Occipital lobe (tissue), 2 donors: ENCODE results near the gene LTF. TPM values are rescaled to one million over a fixed set of nuclear protein-coding genes. Genes with fewer than 3 reads are reported as not detected.
"Not testable (repeated sequence)": the region's sequence is repeated elsewhere in the genome, so short reads cannot be mapped to it uniquely, and the experiment has no call there.

ENCODE experiments used
- DNase-seq: peaks from one replicate; lab custom pipeline; 2025; lab: John Stamatoyannopoulos, UW
- total RNA-seq: library from RNA; depleted of rRNA; stranded (reverse); fragments of >200 nt; gene quantifications from one replicate; pipeline ENCODE4 v1.2.3, GENCODE V29; 2014

The LTF gene
- total RNA-seq, 1 donor from 2014 or later: 3.6 TPM

DNA sequence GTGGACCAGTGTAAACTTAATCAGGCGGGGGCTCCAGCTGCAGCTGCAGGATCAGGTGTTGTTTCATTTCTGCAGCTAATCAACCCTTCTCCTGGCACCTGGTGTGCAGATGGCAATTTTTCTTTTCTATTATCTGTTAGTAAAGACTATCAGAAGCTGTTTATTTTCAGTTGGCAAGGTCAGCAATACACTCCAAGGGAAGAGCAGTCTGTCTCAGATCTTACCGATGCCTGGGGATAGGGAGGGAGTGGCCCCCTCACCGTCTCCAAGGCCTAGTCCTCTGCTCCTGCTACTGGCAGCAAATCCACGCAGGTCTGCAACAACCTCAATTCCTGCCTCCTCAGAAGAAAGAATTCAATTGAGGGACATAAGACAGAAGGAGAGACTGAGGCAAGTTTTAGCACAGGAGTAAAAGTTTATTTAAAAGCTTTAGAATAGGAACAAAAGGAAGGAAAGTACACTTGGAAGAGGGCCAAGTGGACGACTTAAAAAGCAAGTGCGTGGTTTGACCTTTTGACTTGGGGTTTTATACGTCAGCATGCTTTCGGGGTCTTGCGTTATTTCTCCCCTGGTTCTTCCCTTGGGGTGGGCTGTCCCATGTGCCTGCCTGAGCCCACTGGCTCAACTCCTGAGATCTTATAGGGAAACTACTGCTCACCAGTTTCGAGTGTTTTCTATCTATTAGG lies 48.4 kb downstream of the LTF start:
- DNase-seq: no peak

DNA sequence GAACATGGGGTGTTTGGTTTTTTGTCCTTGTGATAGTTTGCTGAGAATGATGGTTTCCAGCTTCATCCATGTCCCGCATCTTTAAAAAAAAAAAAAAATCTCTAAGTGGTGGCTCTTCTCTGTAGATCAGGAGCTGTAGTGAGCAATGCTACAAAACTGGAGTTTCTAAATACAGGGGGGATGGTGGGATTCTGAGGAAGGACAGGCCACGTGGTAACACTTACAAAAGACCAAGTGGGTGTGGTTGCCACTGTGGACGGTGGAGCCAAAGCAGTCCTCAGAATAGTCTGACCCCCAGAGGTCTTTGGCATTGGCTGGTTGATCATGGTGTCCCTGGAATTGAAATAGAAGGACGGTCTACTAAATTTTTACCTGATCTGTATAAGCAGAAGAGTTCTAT lies 50.0 kb downstream of the LTF start:
- no peak for DNase-seq

DNA sequence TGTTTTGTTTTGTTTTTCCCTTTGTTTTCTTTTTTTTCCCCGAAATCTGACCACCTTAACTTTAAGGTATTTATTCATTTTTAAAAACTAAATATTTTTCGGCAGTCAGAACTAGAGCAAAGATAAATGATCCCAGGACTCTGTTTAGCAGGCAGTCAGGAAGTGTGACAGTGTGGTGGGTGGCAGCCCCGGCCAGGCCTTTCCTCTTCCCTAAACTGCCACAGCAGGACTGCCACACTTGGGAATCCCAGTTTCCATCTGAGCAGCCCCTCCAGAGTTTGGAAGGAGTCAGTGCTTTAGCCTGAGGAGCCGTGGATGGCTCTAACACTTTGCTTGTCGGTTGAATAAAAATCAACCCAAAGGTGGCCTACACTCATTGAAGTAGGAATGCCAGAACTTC lies 50.8 kb downstream of the LTF start:
- DNase-seq: no peak

DNA sequence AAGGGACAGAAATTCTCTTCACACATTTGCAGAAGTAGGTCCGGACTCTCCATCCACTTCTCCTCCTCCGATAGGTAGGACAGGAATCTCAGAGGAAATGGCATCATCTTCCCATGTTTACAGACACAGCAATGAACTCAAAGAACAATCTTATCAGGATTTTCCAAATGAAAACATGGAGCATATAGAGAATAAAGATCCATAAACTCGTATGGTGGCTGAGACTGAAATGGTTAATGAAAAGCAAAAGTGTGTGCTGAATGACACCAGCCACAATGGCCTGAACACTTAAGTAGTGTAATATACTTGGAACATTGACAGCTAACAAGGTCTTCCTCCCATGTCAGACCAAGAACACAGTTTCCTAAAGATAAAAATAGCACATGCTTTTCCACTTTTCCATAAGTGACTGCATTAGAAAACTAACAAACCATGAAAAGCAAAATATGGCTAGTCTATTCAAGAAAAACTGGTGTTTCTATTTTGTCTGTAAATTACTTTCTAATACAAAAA lies 51.9 kb downstream of the LTF start:
- DNase-seq: no peak

- no peak for DNase-seq
Measured at GRCh38 chr3:46411271-46411670, 53.4 kb downstream of the LTF start.

- no peak for DNase-seq
Measured at GRCh38 chr3:46410669-46411068, 54.0 kb downstream of the LTF start.

DNA sequence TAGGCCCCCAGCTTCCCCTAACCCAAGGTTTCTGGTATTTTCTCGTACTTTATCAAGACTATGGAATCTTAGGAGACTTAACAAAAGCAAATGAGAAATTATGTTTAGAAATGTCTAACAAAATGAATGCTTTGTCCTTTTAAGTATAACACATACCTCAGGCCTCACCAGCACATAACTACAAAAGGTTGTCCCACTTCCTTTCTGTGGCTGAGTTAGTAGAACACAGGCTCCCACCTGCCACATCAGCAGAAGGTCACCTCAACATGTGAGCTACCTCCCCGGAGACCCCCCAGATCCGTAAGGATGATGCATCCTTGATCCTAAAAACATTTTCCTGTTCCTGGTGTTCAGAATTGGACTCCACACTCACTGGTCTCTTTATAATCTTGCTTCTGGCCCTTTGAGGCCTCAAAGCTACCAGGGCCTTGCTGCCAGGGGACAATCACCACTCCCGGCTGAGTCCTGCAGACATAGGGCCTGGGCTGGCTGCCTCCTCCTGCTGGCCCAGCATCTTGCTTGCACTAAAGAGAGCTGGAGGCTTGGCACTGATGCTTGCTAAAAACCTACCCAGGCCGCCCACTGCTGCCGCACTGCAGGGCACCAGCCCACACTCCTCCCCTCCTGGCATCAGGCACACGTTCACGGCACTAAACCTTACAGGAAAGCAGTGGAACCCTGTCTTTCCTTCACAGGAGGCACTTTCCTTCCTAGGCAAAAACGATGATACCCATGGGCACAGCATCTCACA lies 54.8 kb downstream of the LTF start:
- no peak for DNase-seq

GRCh38 chr3:46408853-46409252 lies 55.9 kb downstream of the LTF start:
- no peak for DNase-seq

DNA sequence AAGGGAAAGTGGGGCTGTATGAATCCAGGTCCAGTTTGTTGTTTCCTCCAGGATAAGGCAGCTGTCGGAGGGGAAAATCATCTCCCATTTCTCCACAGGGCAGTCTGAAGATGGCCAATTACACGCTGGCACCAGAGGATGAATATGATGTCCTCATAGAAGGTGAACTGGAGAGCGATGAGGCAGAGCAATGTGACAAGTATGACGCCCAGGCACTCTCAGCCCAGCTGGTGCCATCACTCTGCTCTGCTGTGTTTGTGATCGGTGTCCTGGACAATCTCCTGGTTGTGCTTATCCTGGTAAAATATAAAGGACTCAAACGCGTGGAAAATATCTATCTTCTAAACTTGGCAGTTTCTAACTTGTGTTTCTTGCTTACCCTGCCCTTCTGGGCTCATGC lies 56.7 kb downstream of the LTF start:
- no peak for DNase-seq

DNA sequence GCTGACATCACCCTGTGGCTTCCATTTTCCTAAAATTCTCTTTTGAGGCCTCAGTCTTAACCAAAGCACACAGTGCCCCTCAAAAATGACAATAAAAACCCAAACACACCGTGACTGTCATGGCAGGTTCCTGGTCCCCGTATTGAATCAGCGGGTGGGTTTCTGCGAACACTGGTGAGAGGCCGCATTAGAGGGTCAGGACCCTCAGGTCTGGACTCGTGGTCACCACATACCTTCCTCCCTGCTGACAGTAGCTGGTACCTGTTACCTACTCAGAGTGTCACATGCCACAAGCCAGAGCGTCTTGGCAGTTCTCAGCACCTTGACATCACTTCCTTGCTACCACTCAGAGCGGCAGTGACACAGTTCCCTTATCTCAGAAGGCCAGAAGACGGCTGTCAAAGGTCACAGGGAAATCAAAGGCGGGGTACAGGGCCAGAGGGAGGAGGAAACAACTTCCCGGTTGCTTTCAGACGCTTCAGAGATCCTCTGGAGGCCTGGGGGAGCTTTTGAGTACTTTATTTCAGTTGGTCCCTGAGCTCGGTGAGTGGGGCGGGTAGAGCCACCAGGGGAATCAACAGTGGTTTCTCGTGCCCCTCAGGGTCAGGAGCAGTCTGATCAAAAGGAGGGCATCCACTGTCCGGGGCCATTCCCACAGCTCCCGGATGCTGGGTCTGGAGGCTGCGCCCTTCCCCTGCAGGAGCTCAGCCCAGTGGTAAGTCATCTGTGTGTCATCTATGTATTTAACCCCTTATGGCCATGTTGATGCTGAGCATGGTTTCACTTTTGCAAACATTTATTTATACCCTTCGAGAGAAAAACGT lies 57.7 kb downstream of the LTF start, which contains the start of the genes CCR5AS and CCRL2:
TSS of gene CCR5AS (minus strand) at position 279 of the 824 bp plus-strand sequence.
TSS of gene CCRL2 (plus strand) at position 472 of the 824 bp plus-strand sequence. CDS start 821 bp downstream, outside the sequence.
- DNase-seq: no peak

- no peak for DNase-seq
Measured at GRCh38 chr3:46406443-46406787, 58.3 kb downstream of the LTF start.

DNA sequence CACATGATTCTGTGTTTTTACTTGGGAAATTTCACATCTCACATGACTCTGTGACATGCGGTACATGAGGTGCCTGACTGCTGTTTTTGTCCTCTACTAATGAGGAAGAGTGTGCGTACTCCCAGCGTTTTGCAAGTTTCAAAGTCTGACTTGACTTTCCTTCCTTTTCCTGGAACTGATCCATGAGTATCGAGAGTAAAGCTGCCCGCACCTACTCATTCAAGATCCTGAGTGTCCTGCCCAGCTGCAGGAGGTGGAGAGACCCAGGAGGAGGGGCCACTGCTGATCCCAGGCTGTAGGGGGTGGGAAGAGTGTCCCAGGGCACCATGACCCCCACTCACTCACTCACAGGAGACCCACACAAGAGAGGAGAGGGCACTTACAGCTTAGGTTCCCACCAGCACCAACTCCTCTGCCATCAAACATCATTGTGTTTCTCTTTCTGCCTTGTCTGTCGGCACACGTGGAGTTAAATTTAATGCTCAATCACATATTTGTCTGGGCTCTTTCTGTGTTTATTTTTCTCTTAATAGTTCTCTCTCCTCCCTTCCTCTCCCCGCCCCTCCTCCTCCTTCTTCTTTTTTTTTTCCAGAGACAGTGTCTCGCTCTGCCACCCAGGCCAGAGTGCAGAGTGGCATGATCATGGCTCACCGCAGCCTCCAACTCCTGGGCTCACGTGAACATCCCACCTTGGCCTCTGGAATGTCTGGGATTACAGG lies 59.2 kb downstream of the LTF start:
- DNase-seq: no peak

DNA sequence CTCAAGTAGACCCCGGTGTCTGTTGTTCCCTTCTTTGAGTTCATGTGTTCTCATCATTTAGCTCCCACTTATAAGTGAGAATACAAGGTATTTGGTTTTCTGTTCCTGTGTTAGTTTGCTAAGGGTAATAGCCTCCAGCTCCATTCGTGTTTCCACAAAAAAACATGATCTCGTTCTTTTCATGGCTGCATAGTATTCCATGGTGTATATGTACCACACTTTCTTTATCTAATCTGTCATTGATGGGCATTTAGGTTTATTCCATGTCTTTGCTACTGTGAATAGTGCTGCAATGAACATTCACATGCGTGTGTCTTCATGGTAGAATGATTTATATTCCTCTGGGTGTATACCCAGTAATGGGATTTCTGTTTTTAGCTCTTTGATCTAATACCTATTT lies 61.8 kb downstream of the LTF start:
- DNase-seq: not testable (repeated sequence)

DNA sequence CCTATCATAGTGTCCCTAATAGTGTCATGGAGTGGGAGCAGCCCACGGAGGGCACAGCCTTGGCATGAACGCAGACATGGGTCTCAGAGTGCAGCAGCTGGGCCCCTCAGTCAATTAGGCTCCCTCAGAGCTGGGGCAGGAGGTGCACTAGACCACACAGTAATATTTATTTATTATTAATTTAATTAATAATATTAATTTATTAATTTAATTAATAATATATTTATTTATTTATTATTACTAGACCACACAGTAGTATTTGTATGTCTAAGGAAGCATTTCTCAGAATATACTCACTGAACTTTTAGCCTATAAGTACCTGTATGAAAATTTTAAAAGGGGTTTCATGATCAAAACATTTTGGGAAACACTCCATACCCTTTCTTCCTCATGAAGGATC lies 63.1 kb downstream of the LTF start:
- DNase-seq: no peak

DNA sequence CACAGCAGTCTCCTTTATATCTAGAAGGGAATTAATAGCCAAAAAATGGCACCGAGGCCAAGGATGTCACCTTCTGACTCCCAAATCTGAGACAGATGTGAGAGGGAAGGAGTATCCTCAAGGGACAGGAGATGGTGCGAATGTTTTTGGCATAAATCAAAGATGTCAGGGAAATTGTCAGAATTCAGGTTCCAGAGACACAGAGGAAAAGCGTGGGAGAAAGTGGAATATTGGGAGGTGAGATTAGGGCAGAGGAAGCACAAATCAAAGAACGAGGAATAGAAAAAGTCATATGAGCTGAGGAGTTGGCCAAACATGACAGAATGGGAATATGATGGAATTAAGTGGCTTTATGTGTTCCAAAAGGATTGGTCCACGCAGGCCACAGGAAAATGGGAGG lies 63.9 kb downstream of the LTF start:
- no peak for DNase-seq

- DNase-seq: no peak
Measured at GRCh38 chr3:46400000-46400734, 64.5 kb downstream of the LTF start.

GRCh38 chr3:46399557-46399956 lies 65.1 kb downstream of the LTF start:
- DNase-seq: no peak

DNA sequence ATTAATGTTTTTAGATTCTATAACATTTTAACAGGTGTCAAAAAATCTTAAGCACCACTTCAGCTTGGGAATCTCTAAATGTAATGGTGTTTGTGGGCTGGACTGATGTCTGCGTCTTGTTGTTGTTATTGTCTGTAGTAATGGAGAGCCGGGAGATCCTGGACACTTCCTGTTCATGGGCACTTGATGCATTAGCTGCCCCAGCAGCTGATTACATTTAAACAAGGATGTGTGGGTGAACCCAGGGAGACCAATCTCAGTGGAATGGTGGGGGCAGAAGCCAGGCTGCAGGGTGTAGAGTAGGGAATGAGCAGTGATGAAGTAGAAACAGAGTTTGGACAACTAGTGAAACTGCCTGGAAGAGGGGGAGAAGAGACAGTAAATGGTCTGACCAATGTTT lies 65.6 kb downstream of the LTF start:
- DNase-seq: no peak

DNA sequence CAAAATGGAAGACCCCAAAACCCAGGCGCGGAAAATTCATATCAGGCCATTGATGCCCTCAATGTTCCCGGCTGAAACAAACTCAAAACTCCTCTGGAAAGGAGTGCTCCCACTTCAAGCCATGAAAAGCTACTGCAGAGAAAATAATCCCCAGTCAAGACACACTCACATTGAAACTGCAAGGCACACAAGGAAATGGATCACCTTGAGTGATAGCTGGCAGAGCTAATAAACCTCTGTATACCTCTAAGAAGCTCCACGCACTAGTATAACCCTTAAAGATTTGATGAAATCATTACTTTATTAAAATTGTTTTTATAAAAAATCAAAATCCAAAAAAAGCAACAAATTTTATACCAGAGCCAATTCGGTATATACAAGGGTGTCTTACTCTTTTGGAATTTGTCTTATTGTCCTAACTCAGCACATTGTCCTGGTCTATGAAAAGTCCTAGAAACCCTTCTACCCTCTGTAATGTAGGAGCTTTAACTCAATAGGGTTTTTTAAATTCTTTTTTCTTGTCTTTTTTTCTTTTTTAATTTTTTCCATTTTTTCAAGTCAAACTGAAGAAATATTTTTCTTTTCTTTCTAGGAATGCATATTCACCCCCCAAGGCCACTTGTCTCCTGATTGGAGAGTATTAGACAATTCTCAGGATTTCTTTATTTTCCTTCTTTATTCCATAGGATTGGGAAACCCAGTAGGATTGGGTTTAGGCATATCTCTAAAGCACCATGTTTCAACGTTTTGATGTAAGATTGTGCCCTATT lies 66.3 kb downstream of the LTF start:
- no peak for DNase-seq

DNA sequence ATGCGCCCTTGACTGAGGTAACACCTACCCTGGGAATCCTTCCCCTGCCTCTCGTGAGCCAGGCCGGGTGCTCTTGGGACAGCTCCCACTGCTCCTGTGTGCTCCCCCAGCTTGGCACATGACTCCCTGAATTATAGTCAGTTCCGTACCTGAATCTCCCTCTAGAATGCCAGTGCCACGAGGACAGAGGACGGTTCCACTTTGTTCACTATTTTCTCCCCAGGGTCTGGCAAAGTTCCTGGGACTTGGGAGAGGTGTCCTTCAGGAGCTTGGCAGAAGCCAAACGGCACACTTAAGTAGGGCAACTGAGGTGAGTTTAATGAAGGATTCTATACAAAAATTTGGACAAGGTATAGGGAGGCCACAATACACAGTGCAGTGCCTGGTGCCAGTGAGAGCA lies 67.6 kb downstream of the LTF start:
- no peak for DNase-seq
